K562 (cell line): ENCODE measurements around the gene ARHGAP26. TPM values are rescaled to one million over a fixed set of nuclear protein-coding genes. Genes with fewer than 3 reads are reported as not detected.

ENCODE experiments used
- ATAC-seq: fragments of 200-7000 bp; cut with Tn5 transposase; 3 replicates; pipeline ENCODE4 v1.9.1; 2020; ENCODE audit warnings: moderate library complexity
- BruUV-seq: library from RNA; stranded (reverse); fragments of 400-500 nt; replicated peaks from 2 replicates; lab custom pipeline; 2021; lab: Mats Ljungman, UMichigan
- CTCF ChIA-PET: fragments of 300-600 bp; formaldehyde crosslinking; extraction: SDS; loops from one replicate; lab custom pipeline; 2021; ENCODE audit warnings: low intra/inter-chr PET ratio; lab: Yijun Ruan, JAX
- POLR2A ChIA-PET: fragments of 300-600, 350-650 bp; sonication (Branson Sonifier 250); formaldehyde crosslinking; extraction: SDS; loops from one replicate; lab custom pipeline; 2021; ENCODE audit warnings: antibody characterized with exemption, inconsistent platforms; lab: Yijun Ruan, JAX
- DNase-seq, 4 experiments: peaks; one replicate each; pipeline versions ENCODE4 v3.0.0 to v3.0.0-alpha.2; 2011 to 2018; ENCODE audit warnings: low spot score in 3 of 4, mixed read lengths in 3 of 4; ENCODE audit errors: extremely low read depth in 1 of 4
- FAIRE-seq: peaks from 2 replicates; lab custom pipeline; 2011; peaks lifted over from hg19 to GRCh38; lab: Jason Lieb, UNC
- H2AFZ ChIP-seq: 2 replicates; pipeline ENCODE4 v1.6.0; 2011; ENCODE audit warnings: low read depth, low read length, control low read depth, inconsistent platforms
- H3K27ac ChIP-seq: fragments of 200-600 bp; 3 replicates; pipeline ENCODE4 v1.8.0; 2011; ENCODE audit warnings: low read depth, mild to moderate bottlenecking, control low read depth, inconsistent platforms, low read length, moderate library complexity, mixed read lengths; ENCODE audit errors: extremely low read depth
- H3K27me3 ChIP-seq, 2 experiments: fragments of 300-600 bp in 1 of 2; 2 replicates in 1 of 2; 3 replicates in 1 of 2; pipeline versions ENCODE4 v1.6.0 to v1.8.0; 2011; ENCODE audit warnings: inconsistent platforms in 2 of 2, low read length in 2 of 2, mild to moderate bottlenecking in 1 of 2, mixed read lengths in 1 of 2, moderate library complexity in 1 of 2; ENCODE audit not compliant: control insufficient read depth in 2 of 2, insufficient read depth in 2 of 2
- H3K36me3 ChIP-seq: fragments of 300-600 bp; 3 replicates; pipeline ENCODE4 v1.8.0; 2011; ENCODE audit warnings: mild to moderate bottlenecking, low read length, inconsistent platforms; ENCODE audit not compliant: control insufficient read depth, insufficient read depth
- H3K4me1 ChIP-seq, 2 experiments: fragments of 200-600 bp in 1 of 2; replicated peaks in 1 of 2; 2 replicates in 1 of 2; 3 replicates in 1 of 2; pipeline versions ENCODE4 v1.5.1 to v1.8.0; 2011; ENCODE audit warnings: inconsistent platforms in 2 of 2, low read length in 2 of 2, mild to moderate bottlenecking in 1 of 2, mixed read lengths in 1 of 2, moderate library complexity in 1 of 2; ENCODE audit not compliant: control insufficient read depth in 2 of 2, insufficient read depth in 2 of 2
- H3K4me2 ChIP-seq: 2 replicates; pipeline ENCODE4 v1.6.1; 2011; ENCODE audit warnings: low read length, control low read depth, inconsistent platforms, mixed read lengths; ENCODE audit not compliant: insufficient read depth
- H3K4me3 ChIP-seq: fragments of 200-600 bp; sonication (generic), shearing (Covaris generic); 2 replicates; pipeline ENCODE4 v1.5.1; 2016; ENCODE audit warnings: control low read depth, inconsistent platforms
- H3K79me2 ChIP-seq: fragments of 200-600 bp; 3 replicates; pipeline ENCODE4 v1.8.0; 2011; ENCODE audit warnings: low read length, inconsistent platforms; ENCODE audit not compliant: control insufficient read depth, insufficient read depth
- H3K9ac ChIP-seq, 2 experiments: 2 replicates each; pipeline versions ENCODE4 v1.6.0 to v1.6.1; 2011; ENCODE audit warnings: low read depth in 2 of 2, low read length in 2 of 2, control low read depth in 1 of 2, inconsistent platforms in 1 of 2, mild to moderate bottlenecking in 1 of 2, mixed read lengths in 1 of 2; ENCODE audit not compliant: insufficient read depth in 1 of 2
- H3K9me1 ChIP-seq: one replicate; pipeline ENCODE4 v1.6.0; 2011; ENCODE audit warnings: inconsistent platforms, mild to moderate bottlenecking, low read length, moderate library complexity; ENCODE audit not compliant: control insufficient read depth, insufficient read depth
- H3K9me3 ChIP-seq: replicated peaks from 2 replicates; pipeline ENCODE4 v1.5.1; 2011; ENCODE audit warnings: low read depth, low read length, inconsistent platforms; ENCODE audit not compliant: control insufficient read depth, insufficient read depth
- H4K20me1 ChIP-seq: replicated peaks from 2 replicates; pipeline ENCODE4 v1.6.1; 2011; ENCODE audit warnings: low read length, inconsistent platforms, mixed read lengths; ENCODE audit not compliant: control insufficient read depth, insufficient read depth
- CREBBP ChIP-seq: IDR thresholded peaks from one replicate; pipeline ENCODE4 v1.6.1; 2012; ENCODE audit warnings: low read depth, mild to moderate bottlenecking, control low read depth, inconsistent platforms, low read length
- DNMT1 ChIP-seq: fragments of 450-650 bp; IDR thresholded peaks from 2 replicates; pipeline ENCODE4 v1.6.1; 2016; ENCODE audit warnings: antibody characterized with exemption, mild to moderate bottlenecking
- EP400 ChIP-seq: fragments of 450-650 bp; IDR thresholded peaks from 2 replicates; pipeline ENCODE4 v1.6.1; 2017; ENCODE audit warnings: antibody characterized with exemption, mild to moderate bottlenecking, moderate library complexity
- ESRRB ChIP-seq: fragments of 250-450 bp; sonication (Bioruptor Pico); IDR thresholded peaks from 2 replicates; pipeline ENCODE4 v1.5.0; 2020; ENCODE audit warnings: mild to moderate bottlenecking, moderate library complexity, borderline replicate concordance
- GATA2 ChIP-seq: sonication (generic); formaldehyde crosslinking; IDR thresholded peaks from 2 replicates; pipeline ENCODE4 v1.4.0; 2020; ENCODE audit warnings: mild to moderate bottlenecking, missing genetic modification reagents
- GTF3C2 ChIP-seq: IDR thresholded peaks from 3 replicates; pipeline ENCODE4 v1.6.1; 2011; ENCODE audit warnings: borderline replicate concordance, mild to moderate bottlenecking, moderate library complexity; ENCODE audit not compliant: insufficient read length; ENCODE audit errors: extremely low read depth
- HNRNPUL1 ChIP-seq: fragments of 200-400 bp; formaldehyde crosslinking; IDR thresholded peaks from 2 replicates; pipeline ENCODE4 v1.6.1; 2017; ENCODE audit warnings: low read length
- SAP30 ChIP-seq: fragments of 200-600 bp; sonication (generic); IDR thresholded peaks from 2 replicates; pipeline ENCODE4 v1.6.1; 2012; ENCODE audit warnings: borderline replicate concordance, low read depth, mild to moderate bottlenecking, moderate library complexity, low read length, control low read depth, inconsistent platforms; ENCODE audit not compliant: insufficient read depth, poor library complexity, severe bottlenecking
- U2AF2 ChIP-seq: fragments of 200-400 bp; formaldehyde crosslinking; optimal IDR thresholded peaks from 2 replicates; pipeline ENCODE3; 2017; ENCODE audit warnings: low read depth, mild to moderate bottlenecking, low read length
- ZMIZ1 ChIP-seq, 2 experiments: fragments of 150-350 bp in 1 of 2; IDR thresholded peaks; 2 replicates each; pipeline ENCODE4 v1.6.1; 2012 to 2016; ENCODE audit warnings: low read depth in 2 of 2, low read length in 2 of 2, mild to moderate bottlenecking in 1 of 2, moderate library complexity in 1 of 2
- ZNF134 ChIP-seq: fragments of 250-450 bp; sonication (Bioruptor Pico); conservative IDR thresholded peaks from 2 replicates; pipeline ENCODE4 v1.4.0; 2020
- ZNF778 ChIP-seq: fragments of 450-650 bp; formaldehyde crosslinking; IDR thresholded peaks from 2 replicates; pipeline ENCODE4 v1.4.0; 2020; ENCODE audit warnings: mild to moderate bottlenecking, moderate library complexity
- WGBS: fragments of 100-300 bp; shearing (Covaris generic); methylation state at CpG from one replicate; pipeline ENCODE4 v1.1.6; 2016; ENCODE audit warnings: low coverage, mixed read lengths; ENCODE audit not compliant: insufficient coverage; ENCODE audit errors: missing lambda C conversion rate; 5-methylcytosine and 5-hydroxymethylcytosine counted together
- in situ Hi-C: fragments of 300-500 bp; cut with MboI; formaldehyde crosslinking; loops from 4 replicates; pipeline ENCODE4 v1.15.0; 2018; ENCODE audit warnings: inconsistent platforms, mixed read lengths
- intact Hi-C: fragments of 100-400 bp; cut with micrococcal nuclease; formaldehyde crosslinking; loops from 2 replicates; pipeline ENCODE4 v1.14.2; 2022
- polyA plus RNA-seq, 8 experiments: library from polyadenylated mRNA; depleted of rRNA in 4 of 8; stranded (reverse) in 5 of 8; unstranded in 3 of 8; fragments of >200 nt; fragmentation: Nextera tagmentation in 2 of 8; fragmentation: Illumina TruSeq in 1 of 8; extraction: Ambion mirVana in 2 of 8; extraction: Trizol in 1 of 8; gene quantifications; 2 replicates each; pipeline versions ENCODE4 v1.2.1 to v1.2.3, GENCODE V29; 2011 to 2014; ENCODE audit warnings: inconsistent platforms in 1 of 8, missing spikeins in 1 of 8
- total RNA-seq, 7 experiments: library from RNA; depleted of rRNA in 6 of 7; stranded (reverse); fragments of >200 nt in 6 of 7; fragmentation: Illumina TruSeq in 2 of 7; extraction: Trizol in 2 of 7; gene quantifications; 2 replicates each; pipeline versions ENCODE4 v1.2.1 to v1.2.3, GENCODE V29; 2011 to 2021; ENCODE audit warnings: low replicate concordance in 1 of 7

Gene ARHGAP26
- total and polyA plus RNA-seq, 9 of the 15 experiments (the other 6 are each of a cell fraction or from before 2014, with no cell fraction given) = 0.13 to 1.1 (median 0.55) TPM

- H3K4me1 ChIP-seq = no peaks in the 10 kb centered on the region
- WGBS = 6% methylated on average over 5 of the region's 5 CpGs
- H3K9me3 ChIP-seq = no peaks in the 10 kb centered on the region
- DNase-seq = no peak
- no peak overlapping the region for H2AFZ ChIP-seq
- no peak overlapping the region for H3K4me3 ChIP-seq
- H3K9me1 ChIP-seq = no peaks in the 10 kb centered on the region
- POLR2A ChIA-PET = interaction anchor here (1.3 kb wide), 1 partner anchor 9 kb away, joined by 3 read pairs; no protein-coding TSS in a partner anchor
- ATAC-seq = no peak
- H4K20me1 ChIP-seq = no peaks in the 10 kb centered on the region
- in situ Hi-C loops = no loop called here
- BruUV-seq = no TSS peak
- H3K36me3 ChIP-seq = no peaks in the 10 kb centered on the region
- intact Hi-C loops = no loop called here
- no peak overlapping the region for H3K4me2 ChIP-seq
- CTCF ChIA-PET = no interaction called here
- H3K9ac ChIP-seq = no peak overlapping the region
- no peak overlapping the region for H3K27ac ChIP-seq
- TF ChIP-seq SAP30 (no peak), EP400 (no peak), ZNF778 (no peak), GTF3C2 (no peak), ZMIZ1 (IDR thresholded peaks at IDR 0.05; ENCODE audit: low read depth in 2 of 2, low read length in 2 of 2) (no peak), U2AF2 (no peak), CREBBP (no peak), ESRRB (CRISPR knock-in tag) (no peak), ZNF134 (CRISPR knock-in tag) (no peak), HNRNPUL1 (no peak), GATA2 (CRISPR knock-in tag) (no peak), DNMT1 (no peak)
- H3K79me2 ChIP-seq = no peaks in the 10 kb centered on the region
- FAIRE-seq = no peak
- H3K27me3 ChIP-seq = no peaks in the 10 kb centered on the region; a peak in 1 of 5 replicates
These were observed 191.4 kb downstream of the ARHGAP26 start for GRCh38 chr5:142961440-142962173.
